GM12878 (cell line): Measurements from ENCODE around the gene U2AF2. TPM values are rescaled to one million over a fixed set of nuclear protein-coding genes. Genes with fewer than 3 reads are reported as not detected.

Source experiments
- ASH2L ChIP-seq: fragments of 300-600, 200-600 bp; sonication (generic); IDR thresholded peaks from 2 replicates; pipeline ENCODE4 v1.6.1; 2017; ENCODE audit warnings: low read depth, mild to moderate bottlenecking, borderline replicate concordance
- CBFB ChIP-seq: IDR thresholded peaks from 2 replicates; pipeline ENCODE4 v1.6.1; 2016; ENCODE audit warnings: antibody characterized with exemption, low read depth
- CBX5 ChIP-seq: sonication (generic); IDR thresholded peaks from 2 replicates; pipeline ENCODE4 v1.6.1; 2016; ENCODE audit warnings: low read depth, moderate library complexity, mild to moderate bottlenecking, inconsistent platforms
- CHD2 ChIP-seq: IDR thresholded peaks from 2 replicates; pipeline ENCODE4 v1.6.1; 2011; ENCODE audit warnings: low read depth, low read length, improper control_type of control experiment, borderline replicate concordance
- CREB1 ChIP-seq: IDR thresholded peaks from 2 replicates; pipeline ENCODE4 v1.6.1; 2012; ENCODE audit warnings: low read depth, mild to moderate bottlenecking, inconsistent platforms
- DPF2 ChIP-seq: fragments of 450-650 bp; IDR thresholded peaks from 2 replicates; pipeline ENCODE4 v1.6.1; 2017; ENCODE audit warnings: mild to moderate bottlenecking
- HCFC1 ChIP-seq: fragments of 150-350 bp; IDR thresholded peaks from 2 replicates; pipeline ENCODE4 v1.6.1; 2014; ENCODE audit warnings: low read length
- IKZF1 ChIP-seq: fragments of 450-650 bp; conservative IDR thresholded peaks from 2 replicates; pipeline ENCODE4 v1.6.1; 2017; ENCODE audit warnings: antibody characterized with exemption, mild to moderate bottlenecking
- IKZF2 ChIP-seq, 2 experiments: fragments of 450-650 bp; IDR thresholded peaks; 2 replicates each; pipeline ENCODE4 v1.6.1; 2017; ENCODE audit warnings: mild to moderate bottlenecking in 2 of 2, moderate library complexity in 2 of 2
- MEF2A ChIP-seq: IDR thresholded peaks from 2 replicates; pipeline ENCODE4 v1.6.1; 2011; ENCODE audit warnings: low read depth, mild to moderate bottlenecking, low read length, moderate library complexity; ENCODE audit not compliant: insufficient read depth
- MEF2B ChIP-seq: fragments of 450-650 bp; IDR thresholded peaks from 2 replicates; pipeline ENCODE4 v1.6.1; 2018; ENCODE audit warnings: mild to moderate bottlenecking, moderate library complexity; ENCODE audit not compliant: partially characterized antibody, poor library complexity, severe bottlenecking
- NFYB ChIP-seq: IDR thresholded peaks from 2 replicates; pipeline ENCODE4 v1.6.1; 2011; ENCODE audit warnings: low read depth, mild to moderate bottlenecking, low read length, improper control_type of control experiment, moderate library complexity; ENCODE audit not compliant: insufficient read depth
- NR2F1 ChIP-seq: fragments of 450-650 bp; conservative IDR thresholded peaks from 2 replicates; pipeline ENCODE4 v1.6.1; 2017; ENCODE audit warnings: mild to moderate bottlenecking
- RBBP5 ChIP-seq: fragments of 200-600 bp; sonication (generic); conservative IDR thresholded peaks from 2 replicates; pipeline ENCODE4 v1.6.1; 2016
- RUNX3 ChIP-seq: IDR thresholded peaks from 2 replicates; pipeline ENCODE4 v1.6.1; 2012; ENCODE audit warnings: low read length, inconsistent platforms
- STAT3 ChIP-seq: IDR thresholded peaks from 2 replicates; pipeline ENCODE4 v1.6.1; 2011; ENCODE audit warnings: low read depth, low read length, improper control_type of control experiment
- YBX1 ChIP-seq: fragments of 450-650 bp; IDR thresholded peaks from 2 replicates; pipeline ENCODE4 v1.6.1; 2016; ENCODE audit warnings: antibody characterized with exemption
- YY1 ChIP-seq: IDR thresholded peaks from 2 replicates; pipeline ENCODE4 v1.6.1; 2011; ENCODE audit warnings: low read depth, mild to moderate bottlenecking, low read length
- ZBED1 ChIP-seq: IDR thresholded peaks from 2 replicates; pipeline ENCODE4 v1.6.1; 2016; ENCODE audit warnings: borderline replicate concordance
- polyA plus RNA-seq, 11 experiments: library from polyadenylated mRNA; depleted of rRNA in 4 of 11; unstranded in 6 of 11; stranded (reverse) in 5 of 11; fragments of >200 nt; fragmentation: Nextera tagmentation in 4 of 11; fragmentation: Illumina TruSeq in 1 of 11; extraction: Ambion mirVana in 4 of 11; extraction: Trizol in 1 of 11; gene quantifications; 1 replicate in 1 of 11; 2 replicates in 10 of 11; pipeline versions ENCODE4 v1.2.1 to v1.2.3, GENCODE V29; 2011 to 2016; ENCODE audit warnings: inconsistent platforms in 2 of 11, missing spikeins in 2 of 11, low read depth in 1 of 11
- total RNA-seq, 4 experiments: library from RNA; depleted of rRNA in 3 of 4; stranded (reverse); fragments of >200 nt in 3 of 4; fragmentation: Illumina TruSeq in 1 of 4; extraction: Trizol in 1 of 4; gene quantifications; 2 replicates each; pipeline versions ENCODE4 v1.2.1 to v1.2.3, GENCODE V29; 2013 to 2021
- TF ChIP-seq, protein P1 (sequence below): fragments of 450-650 bp; IDR thresholded peaks from 2 replicates; pipeline ENCODE4 v1.6.1; 2014; ENCODE audit warnings: mild to moderate bottlenecking
- TF ChIP-seq, protein P2 (sequence below): fragments of 450-650 bp; IDR thresholded peaks from 2 replicates; pipeline ENCODE4 v1.6.1; 2016; ENCODE audit warnings: mild to moderate bottlenecking
- TF ChIP-seq, protein P3 (sequence below): fragments of 450-650 bp; formaldehyde crosslinking; IDR thresholded peaks from 2 replicates; pipeline ENCODE4 v1.5.0; 2022; ENCODE audit warnings: mild to moderate bottlenecking, missing genetic modification characterization
- TF ChIP-seq, protein P4 (sequence below): fragments of 450-650 bp; formaldehyde crosslinking; IDR thresholded peaks from 2 replicates; pipeline ENCODE4 v1.4.0; 2022; ENCODE audit warnings: mild to moderate bottlenecking, moderate library complexity

Gene U2AF2
- total and polyA plus RNA-seq, 10 of the 15 experiments (the other 5 are each of a cell fraction or from before 2014, with no cell fraction given), result 3.0 to 338 (median 130) TPM

DNA sequence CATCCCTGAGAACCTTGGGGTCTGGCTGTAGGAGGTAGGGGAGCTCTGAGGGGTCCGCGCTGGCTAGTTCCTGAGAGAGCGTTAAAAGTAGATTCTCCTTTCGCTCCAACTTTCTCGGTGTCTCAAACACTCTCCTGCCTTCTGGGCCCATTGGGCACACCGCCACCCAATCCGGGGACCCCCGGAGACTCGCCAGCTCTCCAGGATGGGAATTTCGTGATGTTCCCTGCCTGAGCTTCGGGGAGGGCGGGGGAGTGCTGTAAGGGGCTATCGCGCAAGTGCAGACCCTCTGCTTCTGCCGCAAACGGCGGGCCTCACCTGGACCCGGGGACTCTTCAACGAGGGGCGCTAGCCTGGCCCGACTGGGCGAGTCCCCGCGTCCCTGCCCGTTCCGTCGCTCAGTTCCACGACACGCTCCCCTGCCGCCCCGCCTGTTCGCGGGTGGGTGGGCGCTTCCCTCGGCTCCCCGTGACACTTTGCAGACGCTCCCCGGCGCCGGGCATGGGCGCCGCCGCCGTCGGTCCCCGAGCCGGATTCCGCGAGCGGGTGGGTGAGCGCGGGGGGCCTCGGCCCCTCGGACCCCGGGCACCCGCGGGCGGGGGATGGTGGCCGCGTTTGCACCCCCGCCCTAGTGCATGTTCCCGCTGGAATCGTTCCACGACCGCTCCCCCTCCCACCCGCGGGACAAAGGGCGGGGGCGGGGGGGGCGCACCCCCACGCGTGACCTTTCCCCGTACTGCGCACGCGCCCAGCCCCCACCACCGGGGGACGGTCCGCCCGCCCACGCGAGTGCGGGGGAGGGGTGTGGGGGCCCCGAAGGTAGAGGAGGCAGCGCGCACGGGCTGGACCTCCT is 6.9 kb upstream of the U2AF2 start, which contains the start of gene CCDC106 (continued):
- TF ChIP-seq CBX5, result no peak
- peak; percentile 77; the same call in 1 of the 2 replicates for TF ChIP-seq DPF2
- peak; percentile 96 for TF ChIP-seq NR2F1
- TF ChIP-seq HCFC1, result no peak
- peak; percentile 54 for TF ChIP-seq RUNX3
- no peak for TF ChIP-seq YBX1
- TF ChIP-seq, protein P1, sequence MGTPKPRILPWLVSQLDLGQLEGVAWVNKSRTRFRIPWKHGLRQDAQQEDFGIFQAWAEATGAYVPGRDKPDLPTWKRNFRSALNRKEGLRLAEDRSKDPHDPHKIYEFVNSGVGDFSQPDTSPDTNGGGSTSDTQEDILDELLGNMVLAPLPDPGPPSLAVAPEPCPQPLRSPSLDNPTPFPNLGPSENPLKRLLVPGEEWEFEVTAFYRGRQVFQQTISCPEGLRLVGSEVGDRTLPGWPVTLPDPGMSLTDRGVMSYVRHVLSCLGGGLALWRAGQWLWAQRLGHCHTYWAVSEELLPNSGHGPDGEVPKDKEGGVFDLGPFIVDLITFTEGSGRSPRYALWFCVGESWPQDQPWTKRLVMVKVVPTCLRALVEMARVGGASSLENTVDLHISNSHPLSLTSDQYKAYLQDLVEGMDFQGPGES, result peak; percentile 94
- peak; percentile 87 for TF ChIP-seq IKZF1
- TF ChIP-seq ASH2L, result no peak
- TF ChIP-seq STAT3, result no peak
- no peak for TF ChIP-seq MEF2A
- peak; percentile 27 for TF ChIP-seq MEF2B
- TF ChIP-seq, protein P2, sequence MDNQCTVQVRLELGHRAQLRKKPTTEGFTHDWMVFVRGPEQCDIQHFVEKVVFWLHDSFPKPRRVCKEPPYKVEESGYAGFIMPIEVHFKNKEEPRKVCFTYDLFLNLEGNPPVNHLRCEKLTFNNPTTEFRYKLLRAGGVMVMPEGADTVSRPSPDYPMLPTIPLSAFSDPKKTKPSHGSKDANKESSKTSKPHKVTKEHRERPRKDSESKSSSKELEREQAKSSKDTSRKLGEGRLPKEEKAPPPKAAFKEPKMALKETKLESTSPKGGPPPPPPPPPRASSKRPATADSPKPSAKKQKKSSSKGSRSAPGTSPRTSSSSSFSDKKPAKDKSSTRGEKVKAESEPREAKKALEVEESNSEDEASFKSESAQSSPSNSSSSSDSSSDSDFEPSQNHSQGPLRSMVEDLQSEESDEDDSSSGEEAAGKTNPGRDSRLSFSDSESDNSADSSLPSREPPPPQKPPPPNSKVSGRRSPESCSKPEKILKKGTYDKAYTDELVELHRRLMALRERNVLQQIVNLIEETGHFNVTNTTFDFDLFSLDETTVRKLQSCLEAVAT, result peak; percentile 33; the same call in 1 of the 2 replicates
- TF ChIP-seq, protein P3, sequence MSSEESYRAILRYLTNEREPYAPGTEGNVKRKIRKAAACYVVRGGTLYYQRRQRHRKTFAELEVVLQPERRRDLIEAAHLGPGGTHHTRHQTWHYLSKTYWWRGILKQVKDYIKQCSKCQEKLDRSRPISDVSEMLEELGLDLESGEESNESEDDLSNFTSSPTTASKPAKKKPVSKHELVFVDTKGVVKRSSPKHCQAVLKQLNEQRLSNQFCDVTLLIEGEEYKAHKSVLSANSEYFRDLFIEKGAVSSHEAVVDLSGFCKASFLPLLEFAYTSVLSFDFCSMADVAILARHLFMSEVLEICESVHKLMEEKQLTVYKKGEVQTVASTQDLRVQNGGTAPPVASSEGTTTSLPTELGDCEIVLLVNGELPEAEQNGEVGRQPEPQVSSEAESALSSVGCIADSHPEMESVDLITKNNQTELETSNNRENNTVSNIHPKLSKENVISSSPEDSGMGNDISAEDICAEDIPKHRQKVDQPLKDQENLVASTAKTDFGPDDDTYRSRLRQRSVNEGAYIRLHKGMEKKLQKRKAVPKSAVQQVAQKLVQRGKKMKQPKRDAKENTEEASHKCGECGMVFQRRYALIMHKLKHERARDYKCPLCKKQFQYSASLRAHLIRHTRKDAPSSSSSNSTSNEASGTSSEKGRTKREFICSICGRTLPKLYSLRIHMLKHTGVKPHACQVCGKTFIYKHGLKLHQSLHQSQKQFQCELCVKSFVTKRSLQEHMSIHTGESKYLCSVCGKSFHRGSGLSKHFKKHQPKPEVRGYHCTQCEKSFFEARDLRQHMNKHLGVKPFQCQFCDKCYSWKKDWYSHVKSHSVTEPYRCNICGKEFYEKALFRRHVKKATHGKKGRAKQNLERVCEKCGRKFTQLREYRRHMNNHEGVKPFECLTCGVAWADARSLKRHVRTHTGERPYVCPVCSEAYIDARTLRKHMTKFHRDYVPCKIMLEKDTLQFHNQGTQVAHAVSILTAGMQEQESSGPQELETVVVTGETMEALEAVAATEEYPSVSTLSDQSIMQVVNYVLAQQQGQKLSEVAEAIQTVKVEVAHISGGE (CRISPR knock-in tag), result no peak
- TF ChIP-seq IKZF2 (IDR thresholded peaks at IDR 0.05), result peak; percentile 50 to 80; a peak in 3 of 4 replicates
- no peak for TF ChIP-seq NFYB
- TF ChIP-seq CREB1, result no peak
- TF ChIP-seq CBFB, result no peak; the same call in 1 of the 2 replicates
- TF ChIP-seq, protein P4, sequence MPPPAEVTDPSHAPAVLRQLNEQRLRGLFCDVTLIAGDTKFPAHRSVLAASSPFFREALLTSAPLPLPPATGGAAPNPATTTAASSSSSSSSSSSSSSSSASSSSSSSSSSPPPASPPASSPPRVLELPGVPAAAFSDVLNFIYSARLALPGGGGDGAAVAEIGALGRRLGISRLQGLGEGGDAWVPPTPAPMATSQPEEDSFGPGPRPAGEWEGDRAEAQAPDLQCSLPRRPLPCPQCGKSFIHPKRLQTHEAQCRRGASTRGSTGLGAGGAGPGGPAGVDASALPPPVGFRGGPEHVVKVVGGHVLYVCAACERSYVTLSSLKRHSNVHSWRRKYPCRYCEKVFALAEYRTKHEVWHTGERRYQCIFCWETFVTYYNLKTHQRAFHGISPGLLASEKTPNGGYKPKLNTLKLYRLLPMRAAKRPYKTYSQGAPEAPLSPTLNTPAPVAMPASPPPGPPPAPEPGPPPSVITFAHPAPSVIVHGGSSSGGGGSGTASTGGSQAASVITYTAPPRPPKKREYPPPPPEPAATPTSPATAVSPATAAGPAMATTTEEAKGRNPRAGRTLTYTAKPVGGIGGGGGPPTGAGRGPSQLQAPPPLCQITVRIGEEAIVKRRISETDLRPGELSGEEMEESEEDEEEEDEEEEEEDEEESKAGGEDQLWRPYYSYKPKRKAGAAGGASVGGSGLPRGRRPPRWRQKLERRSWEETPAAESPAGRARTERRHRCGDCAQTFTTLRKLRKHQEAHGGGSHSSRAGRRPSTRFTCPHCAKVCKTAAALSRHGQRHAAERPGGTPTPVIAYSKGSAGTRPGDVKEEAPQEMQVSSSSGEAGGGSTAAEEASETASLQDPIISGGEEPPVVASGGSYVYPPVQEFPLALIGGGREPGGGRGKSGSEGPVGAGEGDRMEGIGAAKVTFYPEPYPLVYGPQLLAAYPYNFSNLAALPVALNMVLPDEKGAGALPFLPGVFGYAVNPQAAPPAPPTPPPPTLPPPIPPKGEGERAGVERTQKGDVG (CRISPR knock-in tag), result no peak
- no peak for TF ChIP-seq ZBED1
- 0 out of 2 replicates have a peak, but pooled peaks have one; percentile 75 for TF ChIP-seq CHD2
- no peak for TF ChIP-seq RBBP5
- peak; percentile 72 for TF ChIP-seq YY1
